Bronchial smooth muscle cell (primary cell): ENCODE measurements around the gene P2RX6. TPM values are rescaled to one million over a fixed set of nuclear protein-coding genes. Genes with fewer than 3 reads are reported as not detected.

Source experiments
- total RNA-seq: library from RNA; depleted of rRNA; stranded (reverse); fragments of >200 nt; gene quantifications from 2 replicates; pipeline ENCODE4 v1.2.1, GENCODE V29; 2014

Gene P2RX6
- total RNA-seq = 2.6 and 6.9 TPM in 2 replicates

GRCh38 chr22:21014726-21015465 lies at the start of gene P2RX6:
TSS of gene P2RX6 (plus strand) at chr22:21015165. CDS start at chr22:21015175, 10 bp downstream.

GRCh38 chr22:20966883-20967696 lies 47.9 kb upstream of the P2RX6 start, which contains the start of gene AIFM3:
TSS of gene AIFM3 (plus strand) at chr22:20967255. CDS start at chr22:20967945, 690 bp downstream.

GRCh38 chr22:20981787-20982562 lies 33.0 kb upstream of the P2RX6 start, which contains the start of gene LZTR1:
TSS of gene LZTR1 (plus strand) at chr22:20982297. CDS start at chr22:20982372, 75 bp downstream.

GRCh38 chr22:21001601-21002325 lies 13.2 kb upstream of the P2RX6 start, which contains the start of gene THAP7:
TSS of gene THAP7 (minus strand) at chr22:21002118. CDS start at chr22:21001911, 207 bp downstream.

DNA sequence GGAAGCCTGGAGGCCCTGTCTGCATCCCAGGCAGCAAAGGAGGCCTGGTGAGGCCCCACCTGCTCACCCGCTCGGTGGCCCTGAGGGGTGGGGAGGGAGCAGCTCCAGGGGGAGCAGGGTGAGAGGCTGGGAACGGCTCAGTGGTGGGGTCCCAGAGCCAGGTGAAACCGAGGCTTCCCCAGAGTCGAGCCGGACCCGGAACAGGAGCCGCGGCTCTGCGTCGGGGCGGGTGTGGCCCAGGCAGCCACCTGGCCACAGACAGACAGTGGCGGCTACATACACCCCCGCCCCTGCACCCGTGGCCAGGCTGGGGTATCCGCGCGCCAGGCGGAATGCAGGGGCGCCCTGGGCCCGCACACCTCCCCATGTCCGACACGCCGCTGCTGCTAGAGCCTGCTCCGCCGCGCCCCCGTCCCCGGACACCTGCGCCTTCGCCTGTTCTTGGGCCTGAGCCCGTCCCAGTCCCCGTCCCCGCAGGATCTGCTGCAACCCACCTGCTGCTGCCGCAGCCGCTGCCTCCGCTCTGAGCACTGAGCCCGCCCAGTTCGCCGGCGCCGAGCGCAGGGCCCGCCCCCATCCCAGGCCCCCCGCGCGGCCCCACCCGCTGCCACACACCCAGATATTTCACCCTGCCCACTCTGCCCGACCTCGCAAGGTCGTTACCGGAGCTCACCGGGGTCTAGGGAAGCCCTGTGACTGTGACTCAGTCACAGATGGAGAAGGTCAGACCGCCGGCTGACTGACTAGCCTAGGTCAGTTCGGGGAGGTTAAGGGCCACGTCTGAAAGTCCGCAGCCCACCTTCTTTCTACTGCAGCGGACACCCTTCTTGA lies 17.3 kb downstream of the P2RX6 start, which contains the start of gene SLC7A4:
TSS of gene SLC7A4 (minus strand) at position 525 of the 831 bp plus-strand sequence. CDS start 749 bp downstream, outside the sequence.

DNA sequence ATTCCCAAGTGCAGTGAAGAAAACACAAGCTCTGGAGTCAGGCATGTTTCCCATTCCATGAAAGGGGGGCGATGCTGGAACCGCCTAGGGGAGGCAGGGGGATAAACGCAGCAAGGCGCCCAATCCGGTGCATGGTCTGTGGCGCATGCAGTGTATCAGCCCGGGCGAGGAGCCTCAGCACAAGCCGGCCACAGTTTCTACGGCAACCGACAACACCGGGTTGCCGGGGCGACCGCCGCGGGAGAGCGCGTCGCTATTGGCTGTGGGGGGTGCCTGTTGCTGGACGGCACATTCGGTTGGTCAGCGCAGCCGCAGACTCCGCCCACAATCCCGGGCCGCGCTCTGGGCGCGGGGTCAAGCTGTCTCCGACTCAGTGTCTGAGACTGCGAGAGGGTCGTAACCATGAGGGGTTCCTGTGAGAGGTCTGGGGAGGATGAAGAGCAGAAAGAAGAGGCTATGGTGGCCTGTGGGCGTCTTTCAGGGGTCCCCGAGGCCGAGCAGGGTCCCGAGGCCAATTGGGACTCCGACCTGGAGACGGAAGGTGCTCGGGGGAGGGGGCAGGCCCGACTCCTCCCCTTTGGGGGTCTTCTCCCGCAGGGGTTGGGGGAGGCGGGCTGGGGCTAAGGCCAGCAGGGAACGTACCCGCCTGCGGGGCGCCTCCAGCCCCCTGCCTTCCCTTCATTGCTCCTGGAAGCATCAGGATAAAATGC lies 30.8 kb downstream of the P2RX6 start, which contains the start of gene LRRC74B:
TSS of gene LRRC74B (plus strand) at position 362 of the 710 bp plus-strand sequence. CDS start at position 403, 41 bp downstream.

Other genes starting within 250 kb of the P2RX6 start
- gene SERPIND1, start 241.1 kb upstream of the P2RX6 start, total RNA-seq = not detected in 2 replicates
- 22.5 and 27.9 TPM in 2 replicates for gene PI4KA, start 156.4 kb upstream of the P2RX6 start, total RNA-seq
- 5.8 and 7.1 TPM in 2 replicates for gene SNAP29, start 156.2 kb upstream of the P2RX6 start, total RNA-seq
- gene CRKL, start 97.8 kb upstream of the P2RX6 start, total RNA-seq = 20.8 and 24.0 TPM in 2 replicates
- gene AIFM3, start 47.9 kb upstream of the P2RX6 start, total RNA-seq = 1.1 and 1.4 TPM in 2 replicates
- 53.6 and 64.0 TPM in 2 replicates for gene LZTR1, start 32.9 kb upstream of the P2RX6 start, total RNA-seq
- gene THAP7, start 13.0 kb upstream of the P2RX6 start, total RNA-seq = 18.3 and 19.3 TPM in 2 replicates
- gene SLC7A4, start 17.4 kb downstream of the P2RX6 start, total RNA-seq = 0.16 and 0.17 TPM in 2 replicates
- under 0.01 TPM in 2 replicates for gene LRRC74B, start 30.8 kb downstream of the P2RX6 start, total RNA-seq